IMR-90 (cell line): ENCODE data around the gene TEX53. TPM values are rescaled to one million over a fixed set of nuclear protein-coding genes. Genes with fewer than 3 reads are reported as not detected.

Source experiments
- ATAC-seq: fragments of 200-7000 bp; cut with Tn5 transposase; 2 replicates; pipeline ENCODE4 v1.9.1; 2020; ENCODE audit warnings: low read depth, mild to moderate bottlenecking, moderate library complexity
- BruUV-seq: library from RNA; stranded (reverse); fragments of 400-500 nt; replicated peaks from 2 replicates; lab custom pipeline; 2021; lab: Mats Ljungman, UMichigan
- CTCF ChIA-PET: fragments of 300-600 bp; formaldehyde crosslinking; extraction: SDS; loops from one replicate; lab custom pipeline; 2021; ENCODE audit warnings: antibody characterized with exemption; lab: Yijun Ruan, JAX
- POLR2A ChIA-PET: fragments of 300-600 bp; sonication (Branson Sonifier 250); formaldehyde crosslinking; loops from one replicate; lab custom pipeline; 2022; ENCODE audit warnings: antibody characterized with exemption; ENCODE audit not compliant: unreplicated experiment; lab: Charles Lee
- DNase-seq: peaks from one replicate; pipeline ENCODE4 v3.0.0; 2013
- H2AFZ ChIP-seq: replicated peaks from 2 replicates; pipeline ENCODE3; 2013; ENCODE audit warnings: low read length, mild to moderate bottlenecking; ENCODE audit not compliant: poor library complexity
- H2AK5ac ChIP-seq: 2 replicates; pipeline ENCODE4 v1.6.1; 2013; ENCODE audit warnings: low read depth, low read length, inconsistent platforms
- H2AK9ac ChIP-seq: replicated peaks from 2 replicates; pipeline ENCODE3; 2013; ENCODE audit warnings: mild to moderate bottlenecking, low read depth, low read length, moderate library complexity; ENCODE audit not compliant: poor library complexity
- H2BK120ac ChIP-seq: 2 replicates; pipeline ENCODE4 v1.6.1; 2013; ENCODE audit warnings: low read depth, low read length, inconsistent platforms
- H2BK15ac ChIP-seq: 3 replicates; pipeline ENCODE4 v1.6.1; 2013; ENCODE audit warnings: low read depth, low read length, inconsistent platforms
- H2BK20ac ChIP-seq: 2 replicates; pipeline ENCODE4 v1.6.1; 2013; ENCODE audit warnings: low read depth, mild to moderate bottlenecking, inconsistent platforms, low read length, moderate library complexity
- H2BK5ac ChIP-seq: 2 replicates; pipeline ENCODE4 v1.6.1; 2013; ENCODE audit warnings: mild to moderate bottlenecking, low read depth, low read length, inconsistent platforms; ENCODE audit not compliant: poor library complexity, severe bottlenecking
- H3K14ac ChIP-seq: replicated peaks from 2 replicates; pipeline ENCODE4 v1.6.1; 2013; ENCODE audit warnings: low read depth, low read length, inconsistent platforms
- H3K18ac ChIP-seq: 2 replicates; pipeline ENCODE4 v1.6.1; 2013; ENCODE audit warnings: low read depth, low read length, control low read depth
- H3K23ac ChIP-seq: 2 replicates; pipeline ENCODE4 v1.6.1; 2013; ENCODE audit warnings: low read depth, low read length, inconsistent platforms
- H3K27ac ChIP-seq: 2 replicates; pipeline ENCODE4 v1.5.1; 2013; ENCODE audit warnings: mild to moderate bottlenecking, control low read depth, low read length; ENCODE audit not compliant: insufficient read depth
- H3K27me3 ChIP-seq: 2 replicates; pipeline ENCODE4 v1.6.1; 2013; ENCODE audit warnings: low read length; ENCODE audit not compliant: control insufficient read depth, insufficient read depth
- H3K36me3 ChIP-seq: 2 replicates; pipeline ENCODE4 v1.6.1; 2013; ENCODE audit warnings: low read length, mixed read lengths; ENCODE audit not compliant: control insufficient read depth, insufficient read depth
- H3K4ac ChIP-seq: 2 replicates; pipeline ENCODE4 v1.6.1; 2013; ENCODE audit warnings: low read depth, low read length, inconsistent platforms
- H3K4me1 ChIP-seq: 2 replicates; pipeline ENCODE4 v1.6.1; 2013; ENCODE audit warnings: low read length, mixed read lengths; ENCODE audit not compliant: control insufficient read depth, insufficient read depth
- H3K4me2 ChIP-seq: 2 replicates; pipeline ENCODE4 v1.6.1; 2013; ENCODE audit warnings: low read depth, mild to moderate bottlenecking, control low read depth, low read length, moderate library complexity
- H3K4me3 ChIP-seq: 2 replicates; pipeline ENCODE4 v1.5.1; 2013; ENCODE audit warnings: low read depth, mild to moderate bottlenecking, control low read depth, low read length, moderate library complexity; ENCODE audit not compliant: insufficient read depth
- H3K56ac ChIP-seq: 2 replicates; pipeline ENCODE4 v1.6.1; 2013; ENCODE audit warnings: low read length, inconsistent platforms; ENCODE audit not compliant: insufficient read depth; ENCODE audit errors: extremely low read depth
- H3K79me1 ChIP-seq, 2 experiments: 2 replicates each; pipeline ENCODE4 v1.6.1; 2013; ENCODE audit warnings: low read length in 2 of 2, inconsistent platforms in 1 of 2, low read depth in 1 of 2
- H3K9ac ChIP-seq: 2 replicates; pipeline ENCODE4 v1.6.1; 2013; ENCODE audit warnings: low read depth, low read length, control low read depth
- H3K9me1 ChIP-seq: 2 replicates; pipeline ENCODE4 v1.6.1; 2013; ENCODE audit warnings: low read length, inconsistent platforms; ENCODE audit not compliant: insufficient read depth
- H3K9me3 ChIP-seq: 2 replicates; pipeline ENCODE4 v1.6.1; 2013; ENCODE audit warnings: low read length; ENCODE audit not compliant: control insufficient read depth, insufficient read depth
- H4K20me1 ChIP-seq: 2 replicates; pipeline ENCODE4 v1.6.1; 2013; ENCODE audit warnings: low read length, inconsistent platforms; ENCODE audit not compliant: insufficient read depth
- H4K5ac ChIP-seq: 2 replicates; pipeline ENCODE4 v1.6.1; 2013; ENCODE audit warnings: mild to moderate bottlenecking, low read depth, low read length, control low read depth
- H4K8ac ChIP-seq, 2 experiments: 2 replicates each; pipeline ENCODE4 v1.6.1; 2013; ENCODE audit warnings: low read depth in 2 of 2, low read length in 2 of 2, control low read depth in 1 of 2, inconsistent platforms in 1 of 2
- H4K91ac ChIP-seq: 2 replicates; pipeline ENCODE4 v1.6.1; 2013; ENCODE audit warnings: low read depth, low read length, inconsistent platforms; ENCODE audit not compliant: insufficient read depth
- BHLHE40 ChIP-seq: fragments of 150-350 bp; IDR thresholded peaks from 2 replicates; pipeline ENCODE4 v1.6.1; 2016; ENCODE audit warnings: mild to moderate bottlenecking, low read depth, low read length
- CEBPB ChIP-seq: IDR thresholded peaks from 2 replicates; pipeline ENCODE4 v1.6.1; 2012; ENCODE audit warnings: low read depth, low read length, improper control_type of control experiment
- CHD1 ChIP-seq: IDR thresholded peaks from 2 replicates; pipeline ENCODE4 v1.6.1; 2012; ENCODE audit warnings: low read depth, low read length, improper control_type of control experiment
- CTCF ChIP-seq: conservative IDR thresholded peaks from 2 replicates; pipeline ENCODE4 v1.5.1; 2012; ENCODE audit warnings: mild to moderate bottlenecking, low read depth, low read length, improper control_type of control experiment
- ELK1 ChIP-seq: fragments of 150-350 bp; IDR thresholded peaks from 2 replicates; pipeline ENCODE4 v1.6.1; 2016; ENCODE audit warnings: low read depth, mild to moderate bottlenecking, low read length, moderate library complexity, borderline replicate concordance
- FOS ChIP-seq: fragments of 150-350 bp; IDR thresholded peaks from 2 replicates; pipeline ENCODE4 v1.6.1; 2016; ENCODE audit warnings: low read depth, low read length
- MAFK ChIP-seq: IDR thresholded peaks from 2 replicates; pipeline ENCODE4 v1.6.1; 2012; ENCODE audit warnings: low read depth, low read length, improper control_type of control experiment
- MAZ ChIP-seq: IDR thresholded peaks from 2 replicates; pipeline ENCODE4 v1.6.1; 2012; ENCODE audit warnings: low read depth, mild to moderate bottlenecking, low read length, improper control_type of control experiment, moderate library complexity, borderline replicate concordance
- MXI1 ChIP-seq: IDR thresholded peaks from 2 replicates; pipeline ENCODE4 v1.6.1; 2012; ENCODE audit warnings: low read depth, mild to moderate bottlenecking, low read length, moderate library complexity, borderline replicate concordance
- NFE2L2 ChIP-seq: fragments of 150-350 bp; IDR thresholded peaks from 2 replicates; pipeline ENCODE4 v1.6.1; 2016; ENCODE audit warnings: low read depth, mild to moderate bottlenecking, low read length
- POLR2A ChIP-seq: IDR thresholded peaks from 2 replicates; pipeline ENCODE4 v1.6.1; 2012; ENCODE audit warnings: mild to moderate bottlenecking, low read depth, low read length
- RAD21 ChIP-seq: IDR thresholded peaks from 2 replicates; pipeline ENCODE4 v1.6.1; 2012; ENCODE audit warnings: low read length, improper control_type of control experiment
- RCOR1 ChIP-seq: IDR thresholded peaks from 2 replicates; pipeline ENCODE4 v1.6.1; 2012; ENCODE audit warnings: mild to moderate bottlenecking, low read length, improper control_type of control experiment; ENCODE audit not compliant: insufficient replicate concordance
- RFX5 ChIP-seq: IDR thresholded peaks from 2 replicates; pipeline ENCODE4 v1.8.0; 2012; ENCODE audit warnings: low read depth, mild to moderate bottlenecking, low read length, moderate library complexity
- SMC3 ChIP-seq: fragments of 150-350 bp; IDR thresholded peaks from 2 replicates; pipeline ENCODE4 v1.6.1; 2016; ENCODE audit warnings: low read depth, mild to moderate bottlenecking, antibody characterized with exemption, low read length, moderate library complexity
- USF2 ChIP-seq: fragments of 150-350 bp; IDR thresholded peaks from 2 replicates; pipeline ENCODE4 v1.6.1; 2017; ENCODE audit warnings: mild to moderate bottlenecking, antibody characterized with exemption, low read length, low read depth
- WGBS, 2 experiments: methylation state at CpG; one replicate each; pipeline versions ENCODE4 v1.1.5 to v1.1.7; 2013; ENCODE audit warnings: missing lambda C conversion rate in 2 of 2; ENCODE audit not compliant: insufficient read length in 1 of 2; ENCODE audit errors: extremely low coverage in 2 of 2; 5-methylcytosine and 5-hydroxymethylcytosine counted together
- dilution Hi-C: fragments of 300-500 bp; cut with HindIII; formaldehyde crosslinking; loops from one replicate; pipeline ENCODE4 v1.14.3; 2018; ENCODE audit warnings: low sequenced_read_pairs; ENCODE audit not compliant: unreplicated experiment
- in situ Hi-C: fragments of 300-500 bp; cut with MboI; formaldehyde crosslinking; loops from 3 replicates; pipeline ENCODE4 v1.14.3; 2019; ENCODE audit warnings: low sequenced_read_pairs, inconsistent platforms, mixed read lengths
- intact Hi-C: fragments of 100-400 bp; cut with micrococcal nuclease; formaldehyde crosslinking; loops from 2 replicates; pipeline ENCODE4 v1.10.0; 2022
- polyA plus RNA-seq, 3 experiments: library from polyadenylated mRNA; depleted of rRNA; stranded (reverse); fragments of >200 nt; gene quantifications; 2 replicates each; pipeline ENCODE4 v1.2.3, GENCODE V29; 2012; ENCODE audit warnings: low replicate concordance in 1 of 3
- total RNA-seq: library from RNA; depleted of rRNA; stranded (reverse); fragments of >200 nt; gene quantifications from 2 replicates; pipeline ENCODE4 v1.2.3, GENCODE V29; 2012

Gene TEX53
- total and polyA plus RNA-seq, 2 of the 4 experiments (the other 2 are of a cell fraction): not detected

GRCh38 chr9:114627553-114627952 is 30.1 kb downstream of the TEX53 start:
- no peak for DNase-seq
- Histone ChIP-seq H3K79me1 (peaks cover 0 to 2% of the 10 kb centered on the region in 2 experiments; a peak in 1 of 4 replicates), H3K27me3 (no peaks in the 10 kb centered on the region), H3K4me2 (no peak overlapping the region), H2BK5ac (no peak overlapping the region), H3K14ac (no peak overlapping the region), H3K18ac (no peak overlapping the region), H3K36me3 (peaks cover 27% of the 10 kb centered on the region), H4K5ac (no peak overlapping the region), H2AFZ (no peak overlapping the region), H3K4ac (no peak overlapping the region), H2BK120ac (no peak overlapping the region), H2BK20ac (no peak overlapping the region), H3K4me1 (no peaks in the 10 kb centered on the region), H3K9me1 (no peaks in the 10 kb centered on the region), H3K27ac (no peak overlapping the region), H3K4me3 (no peak overlapping the region), H3K56ac (no peak overlapping the region), H3K9ac (no peak overlapping the region), H3K9me3 (no peaks in the 10 kb centered on the region), H2AK9ac (no peak overlapping the region), H2BK15ac (no peak overlapping the region), H2AK5ac (no peak overlapping the region), H4K20me1 (no peaks in the 10 kb centered on the region), H4K8ac (no peak overlapping the region), H4K91ac (no peak overlapping the region), H3K23ac (no peak overlapping the region)
- intact Hi-C loops: no loop called here
- ChIA-PET POLR2A (no interaction called here), CTCF (no interaction called here)
- no CpG with 5 or more reads among the region's 1 CpG for WGBS, 2 experiments
- no TSS peak for BruUV-seq
- in situ Hi-C loops: no loop called here
- dilution Hi-C loops: no loop called here
- TF ChIP-seq BHLHE40 (no peak), RAD21 (no peak), SMC3 (no peak), MXI1 (no peak), POLR2A (no peak), CHD1 (no peak), USF2 (no peak), MAFK (no peak), ELK1 (no peak), RFX5 (no peak), CEBPB (no peak), NFE2L2 (no peak), CTCF (no peak), MAZ (no peak), RCOR1 (no peak), FOS (no peak)
- ATAC-seq: no peak
